HG02610 (cell line): ENCODE measurements around the gene TMEM135.

Experiments
- ATAC-seq: cut with Tn5 transposase; IDR thresholded peaks from one replicate; pipeline ENCODE4 v1.9.1; 2021; ENCODE audit warnings: mild to moderate bottlenecking, moderate library complexity; ENCODE audit not compliant: unreplicated experiment

TMEM135 gene

DNA sequence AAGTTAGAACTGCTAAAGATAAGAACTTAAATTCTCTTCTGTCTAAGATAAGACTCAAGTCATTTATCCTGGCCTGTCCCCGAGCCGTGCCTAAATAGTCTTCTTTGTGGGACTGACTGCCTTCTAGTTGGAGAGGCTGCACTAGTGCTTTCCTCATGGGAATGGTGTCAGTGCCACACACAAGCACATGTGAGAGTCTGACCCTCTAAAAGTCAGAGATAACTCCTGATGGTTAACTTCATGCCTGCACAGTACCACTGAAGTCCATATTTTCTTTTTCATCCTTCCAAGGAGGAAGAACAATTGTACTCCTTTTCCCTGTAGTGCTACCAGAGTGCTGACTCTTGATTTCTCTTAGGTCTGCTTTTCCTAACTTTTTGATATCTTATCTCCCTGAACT lies 309.7 kb downstream of the TMEM135 start:
- ATAC-seq: no peak

DNA sequence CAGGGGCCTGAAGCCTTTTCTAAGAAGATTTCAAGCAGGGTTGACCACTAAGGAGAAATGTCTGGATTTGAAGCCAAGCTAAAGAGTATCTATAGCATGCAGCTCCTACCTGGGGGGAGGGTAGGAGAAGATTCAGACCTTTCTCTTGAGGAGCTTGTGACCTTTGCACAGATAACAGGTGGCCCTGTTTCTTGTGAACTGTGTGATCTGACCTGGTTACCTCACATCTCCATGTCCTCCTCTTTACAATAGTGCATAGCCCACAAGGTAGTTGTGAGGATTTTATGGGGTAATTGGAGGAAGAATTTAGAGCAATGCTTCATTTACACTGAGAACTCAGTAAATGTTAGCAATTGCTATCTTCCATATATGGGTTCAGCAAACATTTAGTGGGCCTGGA lies 310.1 kb downstream of the TMEM135 start:
- no peak for ATAC-seq

DNA sequence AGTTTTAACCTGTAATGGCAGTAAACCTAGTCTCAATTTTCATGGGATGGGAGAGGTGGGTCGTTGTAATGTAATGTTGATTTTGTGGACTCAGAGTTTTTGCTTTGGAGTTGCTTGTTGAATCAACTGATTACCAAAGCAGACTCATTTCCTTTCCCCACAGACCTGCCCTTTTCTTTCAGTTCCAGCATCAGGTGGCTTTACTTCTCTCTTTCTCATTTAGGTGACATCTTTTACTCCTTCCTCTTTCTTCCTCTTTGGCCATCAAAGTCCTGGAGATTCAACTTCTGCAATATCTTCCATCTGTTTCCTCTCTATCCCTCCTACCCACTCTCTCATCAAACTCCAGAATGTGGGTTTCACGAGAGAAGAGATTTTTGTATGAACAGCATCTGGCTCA lies 313.9 kb downstream of the TMEM135 start:
- peak; percentile 25 for ATAC-seq

DNA sequence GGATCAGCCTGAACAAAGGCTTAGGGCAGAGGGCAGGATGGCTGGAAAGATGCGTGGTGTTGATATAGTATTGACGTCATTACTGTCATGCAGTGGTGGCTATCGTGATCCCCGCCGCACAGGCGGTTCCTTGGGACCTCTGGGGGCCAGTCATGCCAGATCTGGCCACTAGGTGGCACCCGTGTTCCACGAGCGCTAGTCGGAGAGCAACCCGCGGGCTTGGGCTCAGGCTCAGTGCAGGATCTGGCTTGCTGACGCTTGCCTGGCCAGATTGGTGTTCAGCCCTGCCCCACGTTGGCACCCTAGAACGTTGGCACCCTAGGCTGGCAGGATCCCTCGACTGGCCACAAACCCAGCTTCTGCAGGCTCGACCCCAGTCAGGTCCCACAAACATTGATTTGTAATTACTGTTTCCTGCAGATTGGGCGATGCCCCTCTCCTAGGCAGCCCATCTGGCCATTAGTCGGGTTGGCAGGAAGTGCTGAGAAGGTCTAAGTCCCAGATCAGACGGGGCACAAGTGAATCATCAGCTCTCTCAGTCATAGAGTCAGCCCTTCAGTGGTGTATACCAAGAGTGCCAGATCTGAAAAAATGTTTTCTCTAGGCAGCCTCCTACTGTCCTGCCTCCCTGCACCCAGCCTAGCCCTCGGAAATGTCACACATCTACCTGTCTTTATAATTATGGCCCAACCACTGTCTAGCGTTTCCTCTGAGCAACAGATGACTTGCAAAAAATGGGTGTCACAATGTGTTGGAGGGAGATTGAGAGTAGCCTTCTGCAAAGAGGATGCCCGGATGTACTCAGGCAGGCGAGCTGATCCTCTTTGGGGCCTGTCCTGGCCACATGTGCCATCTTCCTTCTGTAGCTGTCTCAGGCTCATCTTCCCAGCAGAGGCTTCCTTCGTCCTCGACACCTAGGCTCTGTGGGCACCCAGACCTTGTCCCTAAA lies 315.3 kb downstream of the TMEM135 start:
- peak; percentile 93 for ATAC-seq

DNA sequence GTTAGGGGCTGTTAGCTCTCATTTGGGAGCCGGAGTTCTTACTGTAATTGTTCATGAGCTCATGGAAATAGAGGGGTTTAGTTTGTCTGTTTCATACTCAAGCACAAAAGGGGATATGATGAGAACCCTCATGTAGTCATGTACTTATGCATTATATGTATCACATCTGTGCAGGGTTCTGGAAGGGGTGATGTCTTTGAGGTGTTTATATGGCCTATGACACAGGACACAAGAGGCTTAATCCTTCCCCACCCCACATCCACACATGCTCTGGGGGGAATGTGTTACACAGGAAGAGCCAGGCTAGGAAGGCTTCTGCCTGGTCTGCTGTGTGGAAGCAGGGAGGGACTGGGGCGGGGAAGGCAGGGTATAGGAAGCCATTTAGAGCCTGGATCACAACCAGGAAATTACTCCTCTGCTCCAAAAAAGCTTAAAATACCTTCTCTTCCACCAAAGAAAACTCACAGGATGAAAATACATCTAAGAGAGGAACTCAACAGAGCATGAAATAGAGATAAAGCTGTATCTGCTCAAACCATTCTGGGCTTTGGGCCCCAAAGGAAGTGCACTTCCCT lies 316.1 kb downstream of the TMEM135 start:
- no peak for ATAC-seq

DNA sequence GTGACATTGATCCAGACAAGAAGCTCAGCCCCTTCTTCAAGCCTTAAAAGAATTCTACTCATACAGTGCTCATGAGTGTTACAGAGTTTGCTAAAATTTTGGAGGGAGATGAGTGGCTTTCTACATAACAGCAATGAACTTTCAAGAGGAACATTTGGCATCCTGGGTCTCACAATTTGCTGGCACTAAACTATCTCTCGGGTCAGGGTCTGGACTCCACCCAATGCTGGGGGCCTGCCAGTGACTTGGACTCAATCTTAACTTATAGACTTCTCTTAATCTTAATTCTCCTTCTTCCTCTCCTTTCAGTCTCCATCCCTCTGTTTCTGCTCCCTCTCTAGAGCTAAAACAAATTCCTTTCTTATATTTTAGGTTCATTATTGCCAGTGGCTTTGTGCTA lies 317.9 kb downstream of the TMEM135 start:
- no peak for ATAC-seq

DNA sequence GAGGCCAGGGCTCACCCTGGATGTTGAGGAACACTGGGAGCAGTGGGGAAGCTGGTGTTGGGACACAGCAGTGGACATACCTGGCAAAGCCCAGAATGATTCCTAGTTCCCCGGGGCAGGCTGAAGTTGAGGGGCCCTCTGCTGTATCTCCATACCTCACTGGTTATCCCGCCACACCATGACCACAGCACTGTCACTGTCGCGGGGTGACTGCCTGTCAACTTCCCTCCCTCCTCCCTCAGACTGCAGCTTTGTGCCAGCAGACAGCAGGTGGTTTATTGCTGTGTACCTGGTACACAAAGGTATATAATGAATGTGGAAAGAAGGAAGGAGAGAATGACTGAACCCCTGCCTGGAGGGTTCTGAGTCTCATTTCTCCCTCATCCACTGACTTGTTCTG lies 318.7 kb downstream of the TMEM135 start:
- ATAC-seq: no peak

DNA sequence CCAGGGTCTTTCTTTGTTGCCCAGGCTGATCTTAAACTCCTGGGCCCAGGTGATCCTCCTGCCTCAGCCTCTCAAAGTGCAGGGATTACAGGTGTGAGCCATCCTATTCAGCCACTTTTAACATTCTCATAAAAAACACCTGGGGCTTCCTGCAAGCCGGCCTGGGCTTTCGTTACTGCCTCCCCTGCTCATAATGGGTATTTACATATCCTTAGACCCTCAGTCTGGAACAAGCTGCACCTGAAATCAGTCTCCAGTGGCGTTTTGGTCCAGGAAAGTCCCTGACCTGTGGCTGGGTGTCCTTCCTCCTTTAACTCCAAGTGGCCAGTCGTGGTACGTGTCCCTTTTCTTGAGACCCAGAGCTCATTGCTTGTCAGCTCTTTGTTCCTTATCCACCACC lies 320.7 kb downstream of the TMEM135 start:
- no peak for ATAC-seq

DNA sequence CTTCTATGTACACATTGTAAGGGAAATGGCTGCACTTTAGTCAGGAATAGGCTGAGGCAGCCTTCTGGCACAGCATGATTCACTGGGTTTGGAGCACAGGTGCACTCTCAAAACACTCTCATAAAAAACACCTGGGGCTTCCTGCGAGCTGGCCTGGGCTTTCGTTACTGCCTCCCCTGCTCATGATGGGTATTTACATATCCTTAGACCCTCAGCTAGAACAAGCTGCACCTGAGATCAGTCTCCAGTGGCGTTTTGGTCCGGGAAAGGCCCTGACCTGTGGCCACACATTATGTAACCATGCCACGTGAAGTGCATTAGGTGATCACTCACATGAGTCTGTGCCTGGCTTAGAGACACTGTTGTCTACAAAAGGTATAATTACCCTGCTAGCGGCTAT lies 321.7 kb downstream of the TMEM135 start:
- no peak for ATAC-seq

DNA sequence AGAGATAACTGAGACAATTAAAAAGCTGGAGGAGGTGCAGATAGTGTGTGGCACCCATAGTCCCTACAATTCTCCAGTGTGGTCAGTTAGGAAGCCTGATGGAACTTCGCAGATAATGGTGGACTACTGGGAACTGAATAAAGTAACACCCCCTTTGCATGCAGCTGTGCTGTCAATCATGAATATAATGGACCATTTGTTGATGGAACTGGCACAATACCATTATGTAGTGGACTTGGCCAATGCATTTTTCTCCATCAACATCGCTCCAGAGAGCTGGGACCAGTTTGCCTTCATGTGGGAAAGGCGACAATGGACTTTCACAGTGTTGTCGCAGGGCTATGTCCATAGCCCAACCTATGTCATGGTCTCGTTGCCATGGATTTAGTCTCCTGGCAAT lies 324.2 kb downstream of the TMEM135 start:
- no peak for ATAC-seq

DNA sequence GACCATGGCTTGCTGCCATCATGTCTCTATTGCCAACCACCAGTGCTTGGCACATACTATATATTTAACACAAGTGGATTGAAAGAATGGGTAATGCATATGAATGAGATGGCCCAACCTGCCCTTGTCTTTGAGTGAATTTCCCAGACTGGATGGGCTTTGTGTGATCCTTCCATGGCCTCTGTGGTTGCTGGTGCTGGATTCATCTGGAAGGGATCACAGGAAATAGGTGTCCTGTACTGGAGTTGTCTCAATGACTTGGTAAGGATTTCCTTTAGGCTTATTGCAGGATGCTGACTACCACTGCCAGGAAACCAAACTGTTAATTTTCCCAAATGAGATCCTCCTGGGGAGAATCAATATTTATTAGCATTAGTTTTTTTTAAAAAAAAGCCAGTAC lies 328.6 kb downstream of the TMEM135 start:
- no peak for ATAC-seq

DNA sequence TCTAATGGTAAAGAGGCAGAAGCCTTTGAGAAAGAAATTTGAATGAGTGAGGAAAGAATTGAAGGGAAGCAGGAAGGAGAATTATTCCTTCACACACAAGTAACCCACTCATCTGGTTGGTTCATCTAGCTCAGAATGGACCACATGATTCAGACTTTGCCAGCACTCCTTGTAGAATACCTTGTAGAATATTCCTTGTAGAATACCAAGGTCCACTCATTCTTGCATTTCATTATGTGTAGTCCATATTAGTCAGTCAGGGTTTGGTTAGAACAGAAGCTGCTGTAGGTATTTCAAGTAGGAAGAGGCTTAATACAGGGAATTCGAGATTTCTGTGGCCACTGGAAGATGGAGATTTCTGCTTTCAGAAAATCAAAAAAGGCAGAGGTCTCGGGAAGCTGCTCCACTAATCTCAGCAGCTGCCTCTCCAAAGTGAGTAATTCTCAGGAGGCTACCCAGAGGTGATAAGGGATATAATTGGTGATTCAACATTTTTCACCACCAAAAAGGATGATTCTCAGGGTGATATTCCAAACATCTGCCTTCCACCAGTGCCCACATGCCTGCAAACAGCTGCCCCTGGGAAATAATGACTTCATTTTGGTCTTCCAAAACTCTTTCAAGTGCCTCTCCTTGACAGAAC lies 329.1 kb downstream of the TMEM135 start:
- no peak for ATAC-seq

DNA sequence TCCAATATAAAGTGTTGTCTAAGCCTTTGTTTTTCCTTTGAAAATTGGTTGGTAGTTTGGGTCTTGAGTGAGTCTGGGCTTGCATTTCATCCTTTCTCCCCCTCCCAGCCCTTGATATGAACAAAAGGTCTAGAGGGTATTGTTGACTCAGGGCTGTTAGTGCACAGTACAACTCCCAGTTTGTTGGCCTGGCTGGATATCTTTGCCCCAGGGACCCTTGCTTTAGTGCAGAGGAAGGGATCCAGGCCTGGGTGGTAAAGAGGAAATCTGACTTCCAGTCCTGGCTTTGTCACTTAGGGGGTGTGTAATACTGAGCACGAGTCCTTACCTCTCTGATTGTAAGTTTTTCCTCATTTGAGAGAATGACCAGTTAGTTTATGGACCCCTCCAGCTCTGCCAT lies 330.4 kb downstream of the TMEM135 start:
- ATAC-seq: no peak

DNA sequence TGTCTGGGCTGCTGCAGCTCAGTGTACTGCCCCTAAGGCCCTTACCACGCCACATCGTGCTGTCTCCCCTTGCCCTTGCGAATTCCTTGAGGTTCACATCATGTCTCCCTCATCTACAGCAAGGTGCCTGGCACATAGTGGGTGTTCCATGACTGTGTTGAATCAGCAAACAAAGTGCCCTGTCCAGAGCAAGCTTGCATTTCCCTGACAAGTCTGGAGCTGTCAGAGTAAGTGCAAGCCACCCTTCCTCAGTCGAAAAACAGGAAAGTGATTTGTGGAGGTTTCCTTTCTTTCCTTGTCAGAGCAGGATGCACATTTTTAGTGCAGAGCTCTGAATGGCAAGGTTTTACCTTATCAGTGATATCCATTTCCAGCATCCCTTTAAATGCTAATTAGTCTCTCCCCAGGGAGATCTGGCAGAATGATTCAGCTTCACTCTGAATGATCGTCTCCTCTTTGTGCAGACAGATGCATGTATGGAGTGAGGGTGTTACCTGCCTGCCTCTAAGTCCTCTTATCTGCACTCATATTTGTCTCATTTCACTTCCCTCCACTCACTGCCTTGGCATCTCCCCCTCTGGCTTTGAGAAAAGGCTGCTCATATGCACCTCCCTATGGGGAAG lies 331.2 kb downstream of the TMEM135 start:
- ATAC-seq: no peak

DNA sequence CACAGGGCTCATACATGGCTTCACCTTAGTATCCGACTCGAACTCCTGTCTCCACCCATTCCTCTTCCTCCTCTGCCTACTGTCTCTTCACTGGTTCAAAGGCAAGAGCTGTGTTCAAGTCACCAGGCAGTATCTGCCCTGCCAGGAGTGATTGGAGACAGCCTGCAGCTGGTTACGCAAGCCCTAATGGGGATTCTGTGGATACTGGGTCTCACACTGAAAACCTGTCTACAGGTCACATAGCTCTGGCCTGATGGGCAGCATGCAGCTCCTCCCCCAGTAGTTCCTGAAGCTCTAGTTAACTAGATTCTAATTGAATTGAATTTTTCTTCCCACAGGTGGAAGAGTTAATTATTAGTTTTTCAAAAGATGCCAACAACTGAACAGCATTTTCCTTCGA lies 332.2 kb downstream of the TMEM135 start:
- no peak for ATAC-seq

DNA sequence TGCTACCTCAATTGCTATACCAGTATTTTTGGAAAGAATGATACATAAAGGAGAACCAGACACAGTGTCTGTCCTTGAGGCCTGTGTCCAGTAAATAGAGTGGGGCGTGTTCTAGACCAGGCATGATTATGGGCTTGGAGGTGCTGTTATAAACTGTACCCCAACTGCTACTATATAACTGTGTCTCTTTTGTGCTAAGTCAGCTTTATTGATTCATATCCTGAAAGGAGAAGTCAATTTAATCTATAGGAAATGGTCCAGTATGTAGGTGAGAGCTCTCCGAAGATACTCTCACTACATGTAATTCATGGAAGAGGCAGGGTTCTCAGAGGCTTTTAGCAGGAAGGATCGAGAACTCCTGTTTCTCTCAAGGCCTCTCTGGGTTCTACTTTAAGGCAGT lies 334.3 kb downstream of the TMEM135 start:
- no peak for ATAC-seq
